Endothelial cell of umbilical vein (primary cell): ENCODE data around the gene EIF2S1. TPM values are rescaled to one million over a fixed set of nuclear protein-coding genes. Genes with fewer than 3 reads are reported as not detected.

Experiments used
- BruUV-seq: library from RNA; stranded (reverse); fragments of 400-500 nt; replicated peaks from 2 replicates; lab custom pipeline; 2021; lab: Mats Ljungman, UMichigan
- CTCF ChIA-PET: fragments of 300-600, 350-600 bp; sonication (Branson Sonifier 250); formaldehyde crosslinking; loops from one replicate; lab custom pipeline; 2021; ENCODE audit warnings: antibody characterized with exemption, inconsistent platforms; lab: Charles Lee
- POLR2A ChIA-PET: fragments of 300-600, 350-600 bp; sonication (Branson Sonifier 250); formaldehyde crosslinking; loops from one replicate; lab custom pipeline; 2021; ENCODE audit warnings: antibody characterized with exemption, inconsistent platforms; lab: Charles Lee
- DNase-seq: peaks from one replicate; pipeline ENCODE4 v3.0.0-alpha.2; 2011; ENCODE audit warnings: low read depth, low spot score
- FAIRE-seq: peaks from 2 replicates; lab custom pipeline; 2011; peaks lifted over from hg19 to GRCh38; lab: Jason Lieb, UNC
- H2AFZ ChIP-seq: 2 replicates; pipeline ENCODE4 v1.6.0; 2012; ENCODE audit warnings: low read depth, low read length, control low read depth, inconsistent platforms
- H3K27ac ChIP-seq: 2 replicates; pipeline ENCODE4 v1.5.1; 2011; ENCODE audit warnings: low read depth, mild to moderate bottlenecking, control low read depth, low read length, moderate library complexity; ENCODE audit not compliant: insufficient read depth
- H3K27me3 ChIP-seq, 2 experiments: 2 replicates each; pipeline versions ENCODE4 v1.6.0 to v1.6.1; 2011; ENCODE audit warnings: low read length in 2 of 2, mixed read lengths in 1 of 2; ENCODE audit not compliant: control insufficient read depth in 2 of 2, insufficient read depth in 2 of 2
- H3K36me3 ChIP-seq, 2 experiments: 2 replicates in 1 of 2; 3 replicates in 1 of 2; pipeline ENCODE4 v1.5.1; 2011; ENCODE audit warnings: low read length in 2 of 2, mild to moderate bottlenecking in 1 of 2, moderate library complexity in 1 of 2; ENCODE audit not compliant: control insufficient read depth in 2 of 2, insufficient read depth in 2 of 2; ENCODE audit errors: extremely low read depth in 1 of 2
- H3K4me1 ChIP-seq: 3 replicates; pipeline ENCODE4 v1.5.1; 2011; ENCODE audit warnings: mild to moderate bottlenecking, low read length; ENCODE audit not compliant: control insufficient read depth, insufficient read depth; ENCODE audit errors: extremely low read depth
- H3K4me2 ChIP-seq: 2 replicates; pipeline ENCODE4 v1.6.1; 2011; ENCODE audit warnings: low read length, control low read depth, mixed read lengths; ENCODE audit not compliant: insufficient read depth
- H3K4me3 ChIP-seq, 3 experiments: fragments of 200-600 bp in 1 of 3; sonication (generic), shearing (Covaris generic) in 1 of 3; replicated peaks in 1 of 3; 2 replicates each; pipeline ENCODE4 v1.5.1; 2011 to 2016; ENCODE audit warnings: control low read depth in 3 of 3, low read length in 3 of 3, mild to moderate bottlenecking in 2 of 3, inconsistent platforms in 1 of 3, low read depth in 1 of 3, moderate library complexity in 1 of 3; ENCODE audit not compliant: insufficient read depth in 1 of 3
- H3K79me2 ChIP-seq: 2 replicates; pipeline ENCODE4 v1.6.0; 2012; ENCODE audit warnings: low read length, inconsistent platforms; ENCODE audit not compliant: control insufficient read depth, insufficient read depth
- H3K9ac ChIP-seq: replicated peaks from 2 replicates; pipeline ENCODE3; 2011; ENCODE audit warnings: low read length, control low read depth; ENCODE audit not compliant: insufficient read depth; ENCODE audit errors: extremely low read depth
- H3K9me1 ChIP-seq: replicated peaks from 3 replicates; pipeline ENCODE4 v1.6.0; 2011; ENCODE audit warnings: mild to moderate bottlenecking, low read length; ENCODE audit not compliant: control insufficient read depth, insufficient read depth; ENCODE audit errors: extremely low read depth
- H3K9me3 ChIP-seq: replicated peaks from 2 replicates; pipeline ENCODE4 v1.5.1; 2012; ENCODE audit warnings: low read length, inconsistent platforms; ENCODE audit not compliant: control insufficient read depth, insufficient read depth
- H4K20me1 ChIP-seq: replicated peaks from 2 replicates; pipeline ENCODE3; 2011; ENCODE audit warnings: mild to moderate bottlenecking, low read length; ENCODE audit not compliant: control insufficient read depth, insufficient read depth; ENCODE audit errors: extremely low read depth
- EZH2 ChIP-seq: IDR thresholded peaks from 2 replicates; pipeline ENCODE4 v1.6.1; 2012; ENCODE audit warnings: borderline replicate concordance, low read depth, mild to moderate bottlenecking, moderate library complexity, low read length, inconsistent platforms; ENCODE audit not compliant: severe bottlenecking
- FOS ChIP-seq: IDR thresholded peaks from 2 replicates; pipeline ENCODE4 v1.6.1; 2011; ENCODE audit warnings: mild to moderate bottlenecking, low read length, moderate library complexity, borderline replicate concordance; ENCODE audit not compliant: insufficient read depth
- GATA2 ChIP-seq: IDR thresholded peaks from 2 replicates; pipeline ENCODE4 v1.7.0; 2011; ENCODE audit warnings: low read depth, mild to moderate bottlenecking, moderate library complexity, mixed read lengths, low read length; ENCODE audit not compliant: insufficient read length, insufficient read depth
- JUN ChIP-seq: IDR thresholded peaks from 2 replicates; pipeline ENCODE4 v1.6.1; 2011; ENCODE audit warnings: borderline replicate concordance, low read depth; ENCODE audit not compliant: insufficient read length, insufficient read depth
- MYC ChIP-seq: IDR thresholded peaks from one replicate; pipeline ENCODE4 v1.6.1; 2011; ENCODE audit warnings: mild to moderate bottlenecking, low read depth, low read length
- POLR2A ChIP-seq: IDR thresholded peaks from 2 replicates; pipeline ENCODE4 v1.6.1; 2012; ENCODE audit warnings: low read depth, mild to moderate bottlenecking, control low read depth, low read length
- POLR2AphosphoS5 ChIP-seq: IDR thresholded peaks from 2 replicates; pipeline ENCODE4 v1.6.1; 2012; ENCODE audit warnings: low read depth, mild to moderate bottlenecking, control low read depth, low read length, moderate library complexity; ENCODE audit not compliant: insufficient read depth
- dilution Hi-C: fragments of 300-500 bp; cut with MboI; formaldehyde crosslinking; loops from one replicate; pipeline ENCODE4 v1.15.0; 2019; ENCODE audit warnings: low sequenced_read_pairs; ENCODE audit not compliant: extremely low pct_ligation_motif_present
- intact Hi-C: fragments of 100-400 bp; cut with micrococcal nuclease; formaldehyde crosslinking; loops from one replicate; pipeline ENCODE4 v1.10.0; 2022
- polyA plus RNA-seq, 4 experiments: library from polyadenylated mRNA; depleted of rRNA in 3 of 4; stranded (reverse) in 3 of 4; unstranded in 1 of 4; fragments of >200 nt; gene quantifications; 2 replicates each; pipeline versions ENCODE4 v1.2.1 to v1.2.3, GENCODE V29; 2011 to 2012; ENCODE audit warnings: missing spikeins in 1 of 4
- total RNA-seq: library from RNA; stranded (reverse); gene quantifications from 2 replicates; pipeline ENCODE4 v1.2.3, GENCODE V29; 2021
- TF ChIP-seq, protein P1 (sequence below), 2 donors: IDR thresholded peaks; 1 replicate in 1 of 2; 2 replicates in 1 of 2; pipeline ENCODE4 v1.5.1; 2011; ENCODE audit warnings: low read length in 2 of 2, mild to moderate bottlenecking in 2 of 2, moderate library complexity in 2 of 2, control low read depth in 1 of 2, inconsistent platforms in 1 of 2, low read depth in 1 of 2; ENCODE audit not compliant: insufficient read depth in 1 of 2; ENCODE audit errors: extremely low read depth in 1 of 2
- TF ChIP-seq, protein P2 (sequence below): IDR thresholded peaks from 2 replicates; pipeline ENCODE4 v1.6.1; 2011; ENCODE audit not compliant: insufficient read depth, insufficient read length

EIF2S1 gene
- total and polyA plus RNA-seq, 2 donors (not counting 3 experiments of a cell fraction or from before 2014, with no cell fraction given) = 36.8 to 135 TPM

DNA sequence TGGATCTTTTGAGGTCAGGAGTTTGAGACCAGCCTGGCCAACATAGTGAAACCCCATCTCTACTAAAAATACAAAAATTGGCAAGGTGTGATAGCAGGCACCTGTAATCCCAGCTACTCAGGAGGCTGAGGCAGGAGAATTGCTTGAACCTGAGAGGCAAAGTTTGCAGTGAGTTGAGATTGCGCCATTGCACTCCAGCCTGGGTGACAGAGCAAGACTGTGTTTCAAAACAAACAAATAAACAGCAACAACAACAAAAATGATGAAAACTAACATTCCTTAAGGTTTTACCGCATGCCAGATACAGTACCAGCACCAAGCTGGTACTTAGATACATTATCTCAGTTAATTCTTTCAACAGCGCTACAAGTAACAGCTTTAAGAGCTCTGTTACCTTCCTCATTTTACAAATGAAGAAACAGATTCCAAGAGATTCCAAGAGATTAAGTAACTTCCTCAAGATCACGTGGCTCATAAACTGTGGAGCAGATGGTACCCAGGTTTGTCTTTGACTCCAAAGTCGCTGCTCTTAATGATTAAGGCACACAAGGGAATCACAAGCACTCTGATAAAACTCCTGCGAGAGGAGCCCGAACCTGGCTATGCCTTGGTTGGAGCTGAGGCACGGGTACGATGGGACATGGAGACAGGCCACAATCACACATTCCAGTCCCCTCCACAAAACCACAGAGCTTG, 69.5 kb downstream of the EIF2S1 start:
- Histone ChIP-seq H3K9me3 (no peaks in the 10 kb centered on the region), H3K4me3 (no peak overlapping the region), H3K4me1 (peaks cover under 1% of the 10 kb centered on the region), H3K4me2 (no peak overlapping the region), H4K20me1 (no peaks in the 10 kb centered on the region), H3K9ac (no peak overlapping the region), H3K27me3 (peaks cover 9 to 14% of the 10 kb centered on the region in 2 experiments), H3K9me1 (no peaks in the 10 kb centered on the region), H2AFZ (no peak overlapping the region), H3K79me2 (no peaks in the 10 kb centered on the region), H3K36me3 (no peaks in the 10 kb centered on the region), H3K27ac (no peak overlapping the region)
- dilution Hi-C loops = no loop called here
- intact Hi-C loops = loop anchor here (10.0 kb wide), 1 partner anchor 85 kb away; no protein-coding TSS in a partner anchor
- DNase-seq (no peak), FAIRE-seq (no peak)
- ChIA-PET CTCF (interaction anchor here (0.9 to 9.1 kb wide), 7 partner anchors 8 to 1071 kb away, joined by 3 to 298 read pairs (median 34); partner anchors contain the start of gene RDH12), POLR2A (no interaction called here)
- TF ChIP-seq GATA2 (no peak), MYC (no peak), FOS (no peak), POLR2AphosphoS5 (no peak), JUN (no peak), POLR2A (no peak), EZH2 (no peak)
- TF ChIP-seq, protein P1, sequence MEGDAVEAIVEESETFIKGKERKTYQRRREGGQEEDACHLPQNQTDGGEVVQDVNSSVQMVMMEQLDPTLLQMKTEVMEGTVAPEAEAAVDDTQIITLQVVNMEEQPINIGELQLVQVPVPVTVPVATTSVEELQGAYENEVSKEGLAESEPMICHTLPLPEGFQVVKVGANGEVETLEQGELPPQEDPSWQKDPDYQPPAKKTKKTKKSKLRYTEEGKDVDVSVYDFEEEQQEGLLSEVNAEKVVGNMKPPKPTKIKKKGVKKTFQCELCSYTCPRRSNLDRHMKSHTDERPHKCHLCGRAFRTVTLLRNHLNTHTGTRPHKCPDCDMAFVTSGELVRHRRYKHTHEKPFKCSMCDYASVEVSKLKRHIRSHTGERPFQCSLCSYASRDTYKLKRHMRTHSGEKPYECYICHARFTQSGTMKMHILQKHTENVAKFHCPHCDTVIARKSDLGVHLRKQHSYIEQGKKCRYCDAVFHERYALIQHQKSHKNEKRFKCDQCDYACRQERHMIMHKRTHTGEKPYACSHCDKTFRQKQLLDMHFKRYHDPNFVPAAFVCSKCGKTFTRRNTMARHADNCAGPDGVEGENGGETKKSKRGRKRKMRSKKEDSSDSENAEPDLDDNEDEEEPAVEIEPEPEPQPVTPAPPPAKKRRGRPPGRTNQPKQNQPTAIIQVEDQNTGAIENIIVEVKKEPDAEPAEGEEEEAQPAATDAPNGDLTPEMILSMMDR (IDR thresholded peaks at IDR 0.05; ENCODE audit: extremely low read depth in 1 of 2, insufficient read depth in 1 of 2, low read depth in 1 of 2, low read length in 2 of 2) = no peak
- TF ChIP-seq, protein P2, sequence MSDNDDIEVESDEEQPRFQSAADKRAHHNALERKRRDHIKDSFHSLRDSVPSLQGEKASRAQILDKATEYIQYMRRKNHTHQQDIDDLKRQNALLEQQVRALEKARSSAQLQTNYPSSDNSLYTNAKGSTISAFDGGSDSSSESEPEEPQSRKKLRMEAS = no peak
- BruUV-seq = no TSS peak
